Measurements from ENCODE around the gene KCNAB1.
"Not testable (repeated sequence)": the region's sequence is repeated elsewhere in the genome, so short reads cannot be mapped to it uniquely, and the experiment has no call there.

The KCNAB1 gene

GRCh38 chr3:156226676-156227420 lies 106.5 kb downstream of the KCNAB1 start:
- no peak for DNase-seq

GRCh38 chr3:156227704-156228103 lies 107.3 kb downstream of the KCNAB1 start:
- DNase-seq, result no peak

GRCh38 chr3:156230278-156230900 lies 110.0 kb downstream of the KCNAB1 start:
- DNase-seq, result no peak

DNA sequence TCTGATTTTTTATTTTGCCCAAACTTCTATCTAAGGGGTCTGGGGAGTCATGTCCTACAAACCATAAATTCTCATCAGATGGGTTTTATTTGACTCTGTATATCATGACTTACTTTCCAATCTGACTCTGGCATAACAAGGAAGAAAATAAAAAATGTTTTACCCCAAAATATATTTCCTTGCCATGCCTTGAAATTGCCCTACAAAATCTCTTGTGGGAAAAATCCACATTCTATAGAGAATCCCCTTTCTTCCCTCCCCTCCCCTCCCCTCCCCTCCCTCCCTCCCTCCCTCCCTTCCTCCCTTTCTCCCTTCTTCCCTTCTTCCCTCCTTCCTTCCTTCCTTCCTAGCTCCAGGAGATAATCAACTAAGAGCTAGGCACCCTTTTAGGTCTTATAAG lies 110.8 kb downstream of the KCNAB1 start:
- DNase-seq, result not testable (repeated sequence)

- no peak for DNase-seq
These were observed 113.5 kb downstream of the KCNAB1 start for GRCh38 chr3:156233876-156234275.

- DNase-seq, result no peak
These were observed 116.3 kb downstream of the KCNAB1 start for GRCh38 chr3:156236556-156237260.

- DNase-seq, result no peak
These were observed 120.3 kb downstream of the KCNAB1 start for GRCh38 chr3:156240642-156241041.

DNA sequence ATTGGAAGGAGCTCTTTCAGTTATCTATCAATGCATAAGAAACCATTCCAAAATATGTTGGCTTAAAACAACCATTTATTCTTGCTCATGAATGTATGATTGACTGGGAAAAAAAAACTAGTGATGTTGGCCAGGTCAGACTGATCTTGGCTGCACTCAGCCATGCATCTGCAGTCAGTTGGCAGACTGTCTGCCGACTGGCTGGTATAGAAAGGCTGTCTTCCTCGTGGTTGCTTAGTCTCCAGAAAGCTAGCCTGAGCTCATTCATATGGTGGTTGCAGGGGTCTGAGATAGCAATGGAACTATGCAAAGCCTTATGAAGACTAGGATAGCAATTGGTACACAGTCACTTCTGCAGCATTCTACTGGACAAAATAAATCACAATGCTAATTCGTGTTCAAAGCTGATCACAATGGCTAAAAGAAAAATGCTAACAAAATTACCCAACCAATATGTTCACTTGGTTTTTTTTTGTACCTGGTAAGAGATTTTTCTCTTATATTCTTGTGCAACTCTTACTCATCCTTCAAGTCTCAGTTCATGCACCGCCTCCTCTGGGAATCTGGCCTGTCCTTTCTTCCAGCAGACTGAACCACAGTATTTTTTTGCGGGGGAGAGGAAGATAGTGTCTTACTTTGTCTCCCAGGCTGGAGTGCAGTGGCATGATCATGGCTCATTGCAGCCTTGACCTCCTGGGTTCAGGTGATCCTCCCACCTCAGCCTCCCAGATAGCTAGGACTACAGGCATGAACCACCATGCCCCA lies 126.8 kb downstream of the KCNAB1 start:
- DNase-seq, result no peak

GRCh38 chr3:156250550-156250949 lies 130.2 kb downstream of the KCNAB1 start:
- DNase-seq, result no peak

GRCh38 chr3:156251424-156251823 lies 131.0 kb downstream of the KCNAB1 start:
- DNase-seq, result no peak

DNA sequence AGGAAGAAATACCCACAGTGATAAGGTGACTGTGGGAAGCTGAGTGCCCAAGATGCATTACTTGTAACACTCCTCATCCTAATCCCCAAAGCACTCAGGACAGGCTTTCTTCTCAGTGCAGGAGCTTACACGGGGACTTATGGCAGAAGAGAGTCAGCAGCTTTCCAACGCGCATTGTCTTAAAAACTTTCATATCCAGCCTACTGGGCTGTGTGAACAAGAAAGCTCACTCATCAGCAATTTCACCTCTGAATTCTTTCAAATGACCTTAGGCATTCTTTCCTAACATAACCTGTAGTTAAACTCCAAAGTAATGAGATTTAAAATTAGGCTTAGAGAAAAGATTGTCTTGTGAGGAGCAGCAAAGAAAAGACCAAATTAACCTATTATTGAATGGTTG lies 132.3 kb downstream of the KCNAB1 start:
- DNase-seq, result no peak

- no peak for DNase-seq
These were observed 132.8 kb downstream of the KCNAB1 start for GRCh38 chr3:156253150-156253549.

GRCh38 chr3:156256256-156256655 lies 135.9 kb downstream of the KCNAB1 start:
- no peak for DNase-seq

DNA sequence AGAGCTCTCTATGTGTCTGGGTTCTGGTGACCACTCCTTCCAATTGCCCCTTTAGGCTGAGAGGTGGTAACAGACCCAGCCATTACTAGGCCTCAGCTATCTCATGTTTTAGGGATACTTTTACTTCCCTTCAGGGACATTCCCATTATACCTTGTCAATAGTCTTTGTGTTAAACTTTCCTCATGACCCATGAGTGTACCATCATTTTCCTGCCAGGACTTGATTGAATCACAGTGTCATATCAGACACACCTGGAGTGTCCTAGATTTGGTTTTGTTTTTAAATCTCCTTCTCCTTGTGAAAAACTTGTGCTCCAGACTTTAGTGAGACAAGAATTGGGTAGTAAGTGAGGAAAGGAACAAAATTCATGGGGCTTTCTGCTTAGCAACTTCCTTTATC lies 136.6 kb downstream of the KCNAB1 start:
- no peak for DNase-seq

GRCh38 chr3:156258301-156258700 lies 137.9 kb downstream of the KCNAB1 start:
- no peak for DNase-seq

DNA sequence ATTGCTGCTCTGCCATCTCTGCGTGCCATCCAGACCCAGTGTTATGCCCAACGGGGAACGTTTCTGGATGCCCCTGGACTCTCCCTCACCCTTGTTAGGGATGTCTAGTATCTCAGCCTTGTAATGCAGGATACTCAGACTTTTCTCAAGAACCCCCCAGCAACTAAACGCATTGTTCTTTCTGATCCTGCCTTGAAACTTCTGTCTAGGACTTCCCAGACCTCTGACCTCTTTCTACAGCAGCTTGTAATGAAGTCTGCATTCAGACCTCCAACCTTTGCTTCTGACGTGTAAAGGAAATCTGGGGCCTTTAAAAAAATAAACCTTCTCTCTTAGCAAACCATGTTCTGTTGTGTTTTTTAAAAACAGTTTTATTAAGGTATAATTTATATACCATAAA lies 139.5 kb downstream of the KCNAB1 start:
- DNase-seq, result no peak

DNA sequence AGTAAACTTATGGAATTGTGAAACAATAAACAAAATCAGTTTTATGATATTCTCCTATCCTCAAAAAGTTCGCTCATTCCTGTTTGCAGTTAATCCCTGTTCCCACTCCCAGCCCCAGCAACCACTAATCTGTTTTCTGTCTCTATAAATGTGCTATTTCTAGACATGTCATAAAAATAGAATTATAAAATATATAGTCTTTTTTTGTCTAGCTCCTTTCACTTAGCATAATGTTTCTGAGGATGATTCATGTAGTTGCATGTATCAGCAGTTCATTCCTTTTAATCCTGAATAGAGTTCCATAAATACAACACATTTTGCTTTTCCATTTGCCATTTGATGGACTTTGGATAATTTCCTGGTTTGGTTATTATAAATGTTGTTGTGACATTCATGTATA lies 140.0 kb downstream of the KCNAB1 start:
- no peak for DNase-seq

DNA sequence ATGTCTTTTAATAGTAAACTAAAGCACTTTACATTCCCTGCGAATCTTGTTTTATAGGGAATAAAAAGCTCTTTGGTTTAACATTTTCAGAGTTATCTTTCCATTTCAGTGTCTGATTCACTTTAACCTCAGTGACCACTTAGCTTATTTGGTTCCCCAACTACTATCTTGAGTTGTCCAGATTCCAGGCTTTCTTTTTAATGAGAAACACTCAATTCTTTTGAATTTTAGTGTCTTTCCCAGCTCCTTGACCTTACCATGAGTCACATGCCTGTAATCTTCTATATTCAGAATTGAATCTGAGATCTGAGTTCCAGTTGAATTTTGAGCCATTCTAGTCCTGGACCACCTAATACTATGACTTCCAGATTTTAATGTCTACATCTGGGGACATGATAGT lies 144.4 kb downstream of the KCNAB1 start:
- DNase-seq, result no peak

GRCh38 chr3:156271508-156271907 lies 151.1 kb downstream of the KCNAB1 start:
- no peak for DNase-seq

DNA sequence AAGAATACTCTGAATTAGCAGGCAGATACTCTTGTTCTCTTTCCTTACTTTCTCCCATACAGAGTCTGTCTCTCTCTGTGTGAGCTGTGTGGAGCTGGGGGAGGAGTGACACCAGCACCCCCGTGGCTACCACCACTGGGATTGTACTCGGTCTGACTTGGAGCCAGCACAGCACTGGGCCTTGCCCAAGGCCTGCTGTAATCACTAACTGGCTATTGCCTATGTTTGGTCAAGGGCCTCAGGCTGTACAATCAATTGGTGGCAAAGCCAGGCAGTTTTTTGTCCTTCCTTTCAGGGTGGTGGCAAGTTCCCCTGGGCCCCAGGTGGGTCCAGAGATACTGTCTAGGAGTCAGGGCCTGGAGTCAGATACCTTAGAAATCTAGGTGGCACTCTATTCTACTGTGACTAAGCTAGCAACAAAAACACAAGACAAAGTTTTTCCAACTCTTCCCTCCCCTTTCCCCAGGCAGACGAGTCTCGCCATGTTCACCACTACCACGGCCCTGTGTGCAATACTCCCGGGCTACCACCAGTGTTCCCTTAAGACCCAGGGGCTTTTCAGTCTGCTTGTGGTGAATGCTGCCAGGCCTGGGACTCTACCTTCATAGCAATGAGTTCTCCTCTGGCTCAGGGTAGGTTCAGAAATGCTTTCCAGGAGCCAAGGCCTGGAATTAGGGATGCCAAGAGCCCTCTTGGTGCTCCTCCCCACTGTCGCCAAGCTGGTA lies 151.8 kb downstream of the KCNAB1 start:
- no peak for DNase-seq

GRCh38 chr3:156273111-156273694 lies 152.8 kb downstream of the KCNAB1 start:
- DNase-seq, result no peak

GRCh38 chr3:156274791-156275190 lies 154.4 kb downstream of the KCNAB1 start:
- no peak for DNase-seq
